ENCODE results near the gene KLF11.
"Not testable (repeated sequence)": the region's sequence is repeated elsewhere in the genome, so short reads cannot be mapped to it uniquely, and the experiment has no call there.

The KLF11 gene

DNA sequence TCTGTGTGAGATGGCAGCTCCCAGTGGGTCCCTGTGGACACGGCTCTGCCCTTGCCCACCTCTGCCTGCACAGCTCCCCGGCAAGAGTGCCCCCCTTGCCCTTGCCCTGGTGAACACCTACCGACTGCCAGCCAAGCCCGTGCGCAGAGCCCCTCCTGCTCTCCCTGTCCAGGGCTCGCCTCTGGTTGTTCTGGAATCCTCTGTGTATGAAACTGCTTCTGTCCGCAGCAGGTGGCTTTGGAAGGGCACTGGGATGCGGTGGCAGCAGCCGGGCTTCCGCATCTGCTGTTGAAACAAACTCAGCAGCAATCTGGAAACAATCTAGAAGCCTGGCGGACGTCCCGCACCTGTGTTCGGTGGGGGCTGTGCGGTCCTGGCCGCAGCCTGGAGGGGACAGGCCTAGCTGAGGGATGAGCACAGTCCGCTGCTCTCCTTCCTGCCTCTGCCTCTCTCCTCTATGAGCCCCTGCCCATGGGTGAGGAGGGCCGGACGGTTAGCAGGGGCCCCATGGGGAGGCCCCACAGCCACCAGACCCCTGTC, 34.0 kb upstream of the KLF11 start:
- DNase-seq (ENCODE audit: low read depth): no peak

DNA sequence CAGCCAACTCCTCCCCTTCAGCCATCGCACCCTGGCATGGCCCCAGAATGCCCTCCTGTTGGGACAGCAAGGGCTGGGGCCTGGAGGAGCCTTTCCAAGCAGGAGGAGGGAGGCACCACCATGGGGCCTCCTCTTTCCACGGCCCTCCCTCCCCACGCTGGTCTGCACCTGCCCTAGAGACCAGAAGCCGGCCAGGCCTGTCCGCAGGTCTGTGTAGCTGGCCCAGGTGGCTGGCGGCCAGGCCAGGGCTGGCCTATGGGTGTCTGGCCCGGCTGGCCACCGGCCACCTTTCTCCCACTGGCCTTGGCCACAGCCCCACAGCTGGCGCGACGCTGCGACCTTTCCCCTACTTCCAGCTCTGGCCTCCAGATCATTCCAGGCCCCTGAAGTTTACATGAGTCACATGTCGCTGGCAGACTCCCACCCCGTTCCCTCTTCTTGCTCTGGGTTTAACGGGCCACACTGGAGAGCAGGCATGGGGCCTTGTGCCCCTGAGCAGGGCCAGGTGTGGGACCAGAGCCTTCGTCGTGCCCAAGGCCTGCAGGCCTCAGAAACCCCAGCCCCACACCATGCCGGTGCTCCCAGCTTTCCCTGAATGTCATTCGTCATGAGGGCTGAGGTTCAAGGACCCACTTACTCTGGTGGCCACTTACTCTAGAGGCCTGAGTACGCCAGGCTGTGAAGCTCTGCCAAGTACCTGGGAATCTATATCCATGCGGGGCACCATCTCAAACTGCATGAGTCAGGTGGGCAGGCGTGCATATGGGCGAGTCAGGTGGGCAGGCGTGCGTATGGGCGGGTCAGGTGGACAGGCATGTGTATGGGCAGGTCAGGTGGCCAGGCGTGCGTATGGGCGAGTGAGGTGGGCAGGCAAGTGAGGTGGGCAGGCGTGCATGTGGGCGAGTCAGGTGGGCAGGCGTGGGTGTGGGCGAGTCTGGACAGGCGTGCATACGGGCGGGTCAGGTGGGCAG, 33.3 kb upstream of the KLF11 start:
- peak; percentile 65 for DNase-seq (ENCODE audit: low read depth)

DNA sequence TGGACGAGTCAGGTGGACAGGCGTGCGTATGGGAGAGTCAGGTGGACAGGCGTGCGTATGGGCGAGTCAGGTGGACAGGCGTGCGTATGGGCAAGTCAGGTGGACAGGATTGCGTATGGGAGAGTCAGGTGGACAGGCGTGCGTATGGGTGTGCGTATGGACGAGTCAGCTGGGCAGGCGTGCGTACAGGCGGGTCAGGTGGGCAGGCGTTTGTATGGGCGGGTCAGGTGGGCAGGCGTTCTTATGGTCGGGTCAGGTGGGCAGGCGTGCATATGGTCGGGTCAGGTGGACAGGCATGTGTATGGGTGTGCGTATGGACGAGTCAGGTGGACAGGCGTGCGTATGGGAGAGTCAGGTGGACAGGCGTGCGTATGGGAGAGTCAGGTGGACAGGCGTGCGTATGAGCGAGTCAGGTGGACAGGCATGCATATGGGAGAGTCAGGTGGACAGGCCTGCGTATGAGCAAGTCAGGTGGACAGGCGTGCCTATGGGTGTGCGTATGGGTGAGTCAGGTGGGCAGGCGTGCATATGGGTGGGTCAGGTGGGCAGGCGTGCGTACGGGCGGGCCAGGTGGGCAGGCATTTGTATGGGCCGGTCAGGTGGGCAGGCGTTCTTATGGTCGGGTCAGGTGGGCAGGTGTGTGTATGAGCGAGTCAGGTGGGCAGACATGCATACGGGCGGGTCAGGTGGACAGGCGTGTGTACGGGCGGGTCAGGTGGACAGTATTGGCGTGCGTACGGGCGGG, 32.3 kb upstream of the KLF11 start:
- not testable (repeated sequence) for DNase-seq (ENCODE audit: low read depth)

DNA sequence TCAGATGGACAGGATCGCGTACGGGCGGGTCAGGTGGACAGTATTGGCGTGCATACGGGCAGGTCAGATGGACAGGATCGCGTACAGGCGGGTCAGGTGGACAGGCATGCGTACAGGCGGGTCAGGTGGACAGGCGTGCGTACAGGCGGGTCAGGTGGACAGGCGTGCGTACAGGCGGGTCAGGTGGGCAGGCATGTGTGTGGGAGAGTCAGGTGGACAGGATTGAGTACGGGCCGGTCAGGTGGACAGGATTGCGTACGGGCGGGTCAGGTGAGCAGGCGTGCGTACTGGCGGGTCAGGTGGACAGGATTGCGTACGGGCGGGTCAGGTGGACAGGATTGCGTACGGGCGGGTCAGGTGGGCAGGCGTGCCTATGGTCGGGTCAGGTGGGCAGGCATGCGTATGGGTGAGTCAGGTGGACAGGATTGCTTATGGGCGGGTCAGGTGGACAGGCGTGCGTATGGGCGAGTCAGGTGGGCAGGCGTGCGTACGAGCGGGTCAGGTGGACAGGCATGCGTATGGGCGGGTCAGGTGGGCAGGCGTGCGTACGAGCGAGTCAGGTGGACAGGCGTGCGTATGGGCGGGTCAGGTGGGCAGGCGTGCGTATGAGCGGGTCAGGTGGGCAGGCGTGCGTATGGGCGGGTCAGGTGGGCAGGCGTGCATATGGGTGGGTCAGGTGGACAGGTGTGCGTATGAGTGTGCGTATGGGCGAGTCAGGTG, 31.6 kb upstream of the KLF11 start:
- DNase-seq (ENCODE audit: low read depth): not testable (repeated sequence)

DNA sequence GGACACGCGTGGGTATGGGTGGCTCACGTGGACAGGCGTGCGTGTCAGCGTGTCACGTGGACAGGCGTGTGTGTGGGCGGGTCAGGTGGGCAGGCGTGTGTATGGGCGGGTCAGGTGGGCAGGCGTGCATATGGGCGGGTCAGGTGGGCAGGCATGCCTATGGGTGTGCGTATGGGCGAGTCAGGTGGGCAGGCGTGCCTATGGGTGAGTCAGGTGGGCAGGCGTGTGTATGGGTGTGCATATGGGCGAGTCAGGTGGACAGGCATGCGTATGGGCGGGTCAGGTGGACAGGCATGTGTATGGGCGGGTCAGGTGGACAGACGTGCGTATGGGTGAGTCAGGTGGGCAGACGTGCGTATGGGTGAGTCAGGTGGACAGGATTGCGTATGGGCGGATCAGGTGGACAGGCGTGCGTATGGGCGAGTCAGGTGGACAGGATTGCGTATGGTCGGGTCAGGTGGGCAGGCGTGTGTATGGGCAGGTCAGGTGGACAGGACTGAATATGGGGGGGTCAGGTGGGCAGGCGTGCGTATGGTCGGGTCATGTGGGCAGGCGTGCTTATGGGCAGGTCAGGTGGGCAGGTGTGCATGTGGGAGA, 30.9 kb upstream of the KLF11 start:
- DNase-seq (ENCODE audit: low read depth): not testable (repeated sequence)

DNA sequence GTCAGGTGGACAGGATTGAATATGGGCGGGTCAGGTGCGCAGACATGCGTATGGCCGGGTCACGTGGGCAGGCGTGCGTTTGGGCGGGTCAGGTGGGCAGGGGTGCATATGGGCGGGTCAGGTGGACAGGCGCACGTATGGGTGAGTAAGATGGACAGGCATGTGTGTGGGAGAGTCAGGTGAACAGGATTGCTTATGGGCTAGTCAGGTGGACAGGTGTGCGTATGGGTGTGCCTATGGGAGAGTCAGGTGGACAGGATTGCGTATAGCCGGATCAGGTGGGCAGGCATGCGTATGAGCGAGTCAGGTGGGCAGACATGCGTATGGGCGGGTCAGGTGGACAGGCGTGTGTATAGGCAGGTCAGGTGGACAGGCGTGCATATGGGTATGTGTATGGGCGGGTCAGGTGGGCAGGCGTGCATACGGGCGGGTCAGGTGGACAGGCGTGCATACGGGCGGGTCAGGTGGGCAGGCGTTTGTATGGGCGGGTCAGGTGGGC, 30.3 kb upstream of the KLF11 start:
- DNase-seq (ENCODE audit: low read depth): no peak

DNA sequence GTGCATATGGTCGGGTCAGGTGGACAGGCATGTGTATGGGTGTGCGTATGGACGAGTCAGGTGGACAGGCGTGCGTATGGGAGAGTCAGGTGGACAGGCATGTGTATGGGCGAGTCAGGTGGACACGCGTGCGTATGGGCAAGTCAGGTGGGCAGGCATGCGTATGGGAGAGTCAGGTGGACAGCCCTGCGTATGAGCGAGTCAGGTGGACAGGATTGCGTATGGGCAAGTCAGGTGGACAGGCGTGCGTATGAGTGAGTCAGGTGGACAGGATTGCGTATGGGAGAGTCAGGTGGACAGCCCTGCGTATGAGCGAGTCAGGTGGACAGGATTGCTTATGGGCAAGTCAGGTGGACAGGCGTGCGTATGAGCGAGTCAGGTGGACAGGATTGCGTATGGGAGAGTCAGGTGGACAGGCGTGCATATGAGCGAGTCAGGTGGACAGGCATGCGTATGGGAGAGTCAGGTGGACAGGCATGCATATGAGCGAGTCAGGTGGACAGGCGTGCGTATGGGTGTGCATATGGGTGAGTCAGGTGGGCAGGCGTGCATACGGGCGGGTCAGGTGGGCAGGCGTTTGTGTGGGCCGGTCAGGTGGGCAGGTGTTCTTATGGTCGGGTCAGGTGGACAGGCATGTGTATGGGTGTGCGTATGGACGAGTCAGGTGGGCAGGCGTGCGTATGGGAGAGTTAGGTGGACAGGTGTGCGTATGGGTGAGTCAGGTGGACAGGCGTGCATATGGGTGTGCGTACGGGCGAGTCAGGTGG, 29.5 kb upstream of the KLF11 start:
- DNase-seq (ENCODE audit: low read depth): not testable (repeated sequence)

DNA sequence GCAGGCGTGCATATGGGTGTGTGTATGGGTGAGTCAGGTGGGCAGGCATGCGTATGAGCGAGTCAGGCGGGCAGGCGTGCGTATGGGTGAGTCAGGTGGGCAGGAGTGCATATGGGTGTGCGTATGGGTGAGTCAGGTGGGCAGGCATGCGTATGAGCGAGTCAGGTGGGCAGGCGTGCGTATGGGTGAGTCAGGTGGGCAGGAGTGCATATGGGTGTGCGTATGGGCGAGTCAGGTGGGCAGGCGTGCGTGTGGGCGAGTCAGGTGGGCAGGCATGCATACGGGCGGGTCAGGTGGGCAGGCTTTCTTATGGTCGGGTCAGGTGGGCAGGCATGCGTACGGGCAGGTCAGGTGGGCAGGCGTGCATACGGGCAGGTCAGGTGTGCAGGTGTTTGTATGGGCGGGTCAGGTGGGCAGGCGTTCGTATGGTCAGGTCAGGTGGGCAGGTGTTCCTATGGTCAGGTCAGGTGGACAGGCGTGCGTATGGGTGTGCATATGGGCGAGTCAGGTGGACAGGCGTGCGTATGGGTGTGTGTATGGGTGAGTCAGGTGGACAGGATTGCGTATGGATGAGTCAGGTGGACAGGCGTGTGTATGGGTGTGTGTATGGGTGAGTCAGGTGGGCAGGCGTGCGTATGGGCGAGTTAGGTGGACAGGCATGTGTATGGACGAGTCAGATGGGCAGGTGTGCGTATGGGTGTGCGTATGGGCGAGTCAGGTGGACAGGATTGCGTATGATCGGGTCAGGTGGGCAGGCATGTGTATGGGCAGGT, 28.7 kb upstream of the KLF11 start:
- DNase-seq (ENCODE audit: low read depth): no peak

DNA sequence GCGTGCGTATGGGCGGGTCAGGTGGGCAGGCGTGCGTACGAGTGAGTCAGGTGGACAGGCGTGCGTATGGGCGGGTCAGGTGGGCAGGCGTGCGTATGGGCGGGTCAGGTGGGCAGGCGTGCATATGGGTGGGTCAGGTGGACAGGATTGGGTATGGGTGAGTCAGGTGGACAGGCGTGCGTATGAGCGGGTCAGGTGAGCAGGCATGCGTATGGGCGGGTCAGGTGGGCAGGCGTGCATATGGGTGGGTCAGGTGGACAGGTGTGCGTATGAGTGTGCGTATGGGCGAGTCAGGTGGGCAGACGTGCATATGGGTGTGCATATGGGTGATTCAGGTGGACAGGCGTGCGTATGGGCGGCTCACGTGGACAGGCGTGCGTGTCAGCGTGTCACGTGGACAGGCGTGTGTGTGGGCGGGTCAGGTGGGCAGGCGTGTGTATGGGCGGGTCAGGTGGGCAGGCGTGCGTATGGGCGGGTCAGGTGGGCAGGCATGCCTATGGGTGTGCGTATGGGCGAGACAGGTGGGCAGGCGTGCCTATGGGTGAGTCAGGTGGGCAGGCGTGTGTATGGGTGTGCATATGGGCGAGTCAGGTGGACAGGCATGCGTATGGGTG, 27.9 kb upstream of the KLF11 start:
- not testable (repeated sequence) for DNase-seq (ENCODE audit: low read depth)

DNA sequence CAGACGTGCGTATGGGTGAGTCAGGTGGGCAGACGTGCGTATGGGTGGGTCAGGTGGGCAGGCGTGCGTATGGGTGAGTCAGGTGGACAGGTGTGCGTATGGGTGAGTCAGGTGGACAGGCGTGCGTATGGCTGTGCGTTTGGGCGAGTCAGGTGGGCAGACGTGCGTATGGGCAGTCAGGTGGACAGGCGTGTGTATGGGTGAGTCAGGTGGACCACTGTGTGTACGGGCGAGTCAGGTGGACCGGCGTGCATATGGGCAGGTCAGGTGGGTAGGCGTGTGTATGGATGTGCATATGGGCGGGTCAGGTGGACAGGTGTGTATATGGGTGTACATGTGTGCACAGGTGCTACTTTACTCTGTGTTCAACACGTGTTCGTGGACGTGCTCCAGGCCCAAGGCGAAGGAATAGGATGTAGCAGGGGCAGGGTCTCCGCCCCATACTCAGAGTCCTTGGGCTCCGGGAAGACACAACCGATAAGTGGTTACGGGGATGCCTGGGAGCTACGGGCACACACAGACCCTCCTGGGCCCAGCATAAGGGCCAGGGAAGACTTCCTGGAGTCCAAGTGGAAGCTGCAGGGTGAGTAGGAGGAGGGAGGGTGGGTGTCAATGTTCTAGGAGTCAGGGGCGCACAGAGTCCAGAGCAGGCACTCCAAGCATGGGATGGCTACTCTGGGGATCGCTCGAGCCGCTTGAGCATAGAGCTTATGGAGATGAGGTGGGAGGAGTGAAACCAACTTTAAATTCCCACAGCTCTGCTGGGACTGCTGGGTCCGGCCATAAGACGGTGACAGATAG, 27.1 kb upstream of the KLF11 start:
- no peak for DNase-seq (ENCODE audit: low read depth)

DNA sequence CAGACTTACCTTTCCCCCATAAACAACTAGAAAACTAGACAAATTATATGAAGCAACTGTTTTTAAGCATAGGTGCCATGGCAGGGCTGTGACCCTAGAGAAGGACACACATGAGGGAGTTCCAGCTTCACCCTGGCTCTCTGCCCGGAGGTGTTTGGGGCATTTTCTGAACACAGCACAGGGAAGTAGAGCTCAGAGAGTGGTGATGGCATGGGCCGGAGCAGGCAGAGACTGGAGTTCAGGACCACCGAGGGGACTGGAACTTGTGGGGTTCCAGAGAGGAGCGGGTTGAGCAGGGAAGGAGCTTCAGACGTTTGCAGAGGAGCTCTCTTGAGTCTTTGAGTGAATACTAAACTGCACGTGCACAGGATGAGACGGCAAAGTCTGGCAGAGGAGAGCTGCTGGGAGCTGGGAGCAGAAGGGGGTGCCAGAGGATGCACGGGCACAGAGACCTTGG, 26.5 kb upstream of the KLF11 start:
- DNase-seq (ENCODE audit: low read depth): no peak

DNA sequence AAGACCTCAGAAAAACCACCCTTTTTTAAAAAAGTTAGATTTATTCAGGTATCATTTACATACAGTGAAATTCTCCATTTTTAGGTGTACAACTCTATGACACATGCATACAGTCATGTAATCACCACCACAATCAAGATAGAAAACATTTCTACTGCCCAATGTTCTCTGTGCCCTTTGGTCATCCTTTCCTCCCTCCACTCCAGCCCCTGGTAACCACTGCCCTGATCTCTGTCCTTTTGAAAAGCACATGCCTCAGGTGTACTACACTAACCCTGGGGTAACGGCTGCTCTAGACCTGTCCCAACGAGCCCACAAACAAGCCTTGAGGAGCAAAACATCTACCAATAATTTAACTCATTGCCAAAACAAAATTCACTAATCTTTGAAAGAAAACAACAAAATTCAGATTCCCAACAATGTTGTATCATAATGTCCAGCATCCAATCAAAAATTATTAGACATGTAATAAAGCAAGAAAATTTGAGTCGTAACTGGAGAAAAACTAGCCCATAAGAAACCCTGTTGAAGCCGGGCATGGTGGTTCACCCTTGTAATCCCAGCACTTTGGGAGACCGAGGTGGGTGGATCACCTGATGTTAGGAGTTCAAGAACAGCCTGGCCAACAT, 25.9 kb upstream of the KLF11 start:
- DNase-seq (ENCODE audit: low read depth): no peak

DNA sequence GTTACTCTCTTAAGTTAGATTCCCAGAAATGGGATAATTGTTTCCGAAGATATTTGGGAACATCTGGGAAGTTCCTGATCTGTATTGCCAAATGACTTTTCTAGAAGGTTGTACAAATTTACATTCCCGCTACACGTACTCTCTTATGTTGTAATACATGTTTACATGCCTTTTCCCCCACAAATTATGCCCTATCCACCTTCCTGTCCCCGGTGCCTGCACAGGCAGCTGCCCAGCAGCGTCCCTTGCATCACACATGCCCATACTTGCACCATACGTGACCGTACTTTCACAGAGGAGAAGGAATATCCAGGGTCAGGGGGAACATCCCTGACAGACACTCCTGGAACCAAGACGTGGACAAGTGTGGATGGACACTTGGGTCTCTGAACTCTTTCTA, 24.2 kb upstream of the KLF11 start:
- DNase-seq (ENCODE audit: low read depth): no peak

DNA sequence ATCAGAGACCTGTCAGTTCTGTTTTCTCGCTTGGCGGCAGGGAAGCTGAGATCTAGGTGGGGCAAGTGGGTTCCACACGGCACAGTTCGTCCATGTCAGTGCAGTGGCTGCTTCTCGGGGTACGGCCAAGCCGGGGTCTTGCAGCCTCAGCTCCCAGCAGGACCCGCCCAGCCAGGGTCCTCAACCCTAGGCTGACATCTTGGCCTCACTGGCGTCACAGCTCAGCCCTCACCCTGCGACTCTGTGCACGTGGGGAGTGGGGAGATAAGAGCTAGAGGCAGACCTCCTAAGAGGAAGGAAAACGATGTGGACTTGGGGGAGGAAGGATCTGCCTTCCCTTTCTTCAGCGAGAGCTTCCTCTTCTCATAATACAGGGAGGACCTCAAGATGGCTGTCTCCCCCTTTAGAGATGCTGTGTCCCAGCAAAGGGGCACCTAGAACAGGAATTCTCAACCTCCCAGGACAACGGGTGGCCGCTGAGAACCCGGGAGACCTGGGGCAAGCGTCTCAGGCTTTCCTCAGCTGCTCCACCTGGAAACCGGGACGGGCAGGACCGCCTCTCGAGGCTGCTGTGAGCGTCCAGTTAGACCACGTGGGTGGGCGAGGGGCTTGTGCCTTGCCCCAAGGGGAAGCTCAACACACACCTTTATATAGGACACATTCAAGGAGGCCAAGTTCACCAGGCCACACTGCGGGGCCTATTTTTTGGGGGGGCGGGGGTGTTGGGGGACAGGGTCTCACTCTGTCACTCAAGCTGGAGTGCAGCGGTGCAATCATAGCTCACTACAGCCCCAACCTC, 23.5 kb upstream of the KLF11 start:
- DNase-seq (ENCODE audit: low read depth): no peak

DNA sequence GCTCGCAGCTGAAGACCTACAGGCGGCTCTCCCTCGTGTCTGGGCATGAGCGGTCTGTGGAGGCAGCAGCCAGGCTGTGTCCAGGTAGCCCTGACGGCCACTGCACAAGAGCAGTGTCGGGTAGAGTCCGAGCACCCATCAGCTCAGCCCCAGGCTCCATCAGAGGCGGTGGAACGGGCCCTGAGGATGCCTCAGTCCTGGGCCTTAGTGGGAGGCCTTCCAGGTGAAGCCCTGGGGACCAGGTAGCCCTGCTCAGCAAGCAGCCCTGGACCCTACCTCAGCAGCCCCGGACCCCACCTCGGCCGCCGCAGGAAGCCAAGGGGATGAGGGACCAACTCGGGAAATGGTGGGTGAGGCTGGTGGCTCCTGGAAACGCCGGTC, 21.3 kb upstream of the KLF11 start:
- no peak for DNase-seq (ENCODE audit: low read depth)

DNA sequence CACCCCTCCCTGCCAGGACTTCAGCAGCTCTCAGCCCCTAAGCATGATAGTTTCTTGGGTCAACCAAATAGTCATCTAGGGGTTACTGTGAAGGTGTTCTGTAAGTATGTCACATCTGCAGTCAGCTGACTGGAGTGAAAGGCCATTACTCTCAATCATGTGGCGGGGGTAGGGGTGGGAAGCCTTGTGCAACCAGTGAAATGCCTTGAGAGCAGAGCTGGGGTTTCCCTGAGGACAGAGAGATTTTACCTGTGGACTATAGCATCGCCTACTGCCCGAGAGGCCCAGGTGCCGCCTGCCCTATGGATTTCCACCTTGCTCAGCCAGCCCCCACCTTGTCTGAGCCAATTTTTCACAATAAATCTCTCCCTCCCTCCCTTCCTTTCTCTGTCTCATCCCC, 20.9 kb upstream of the KLF11 start:
- no peak for DNase-seq (ENCODE audit: low read depth)

DNA sequence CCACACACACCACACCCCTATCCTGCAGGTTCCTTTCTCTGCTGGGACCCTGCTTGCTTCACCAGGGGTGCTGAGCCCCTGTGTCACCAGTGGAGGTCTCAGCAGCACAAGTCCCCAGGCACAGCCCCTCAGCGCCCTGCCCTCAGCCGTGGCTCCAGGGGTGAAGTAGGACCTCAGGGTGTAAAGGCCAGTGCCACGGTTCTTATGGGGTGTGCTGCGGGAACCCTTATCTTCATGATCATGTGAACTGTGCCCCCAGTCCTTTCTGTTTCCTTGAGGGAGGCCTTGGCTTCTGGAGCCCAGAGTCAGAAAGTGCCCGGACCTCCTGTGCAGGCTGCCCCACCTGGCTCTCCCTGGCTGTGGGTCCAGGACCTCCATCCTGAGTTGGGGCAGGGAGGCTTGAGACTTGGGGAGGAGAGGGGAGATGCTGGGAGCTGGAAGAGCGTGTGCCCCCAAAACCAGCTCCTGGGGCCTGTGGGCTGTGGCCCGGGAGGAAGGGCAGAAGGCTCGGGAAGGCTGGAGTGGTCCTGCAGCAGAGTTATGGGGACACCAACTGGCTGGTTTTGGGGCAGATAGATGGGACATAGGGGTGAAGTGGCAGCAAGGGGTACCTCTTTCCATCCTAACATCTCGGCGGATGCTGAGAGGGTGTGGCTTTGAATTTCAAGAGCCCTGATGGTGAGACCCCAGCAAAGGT, 20.2 kb upstream of the KLF11 start:
- DNase-seq (ENCODE audit: low read depth): no peak
